Measurements from ENCODE around the gene SYNDIG1.

Gene SYNDIG1

DNA sequence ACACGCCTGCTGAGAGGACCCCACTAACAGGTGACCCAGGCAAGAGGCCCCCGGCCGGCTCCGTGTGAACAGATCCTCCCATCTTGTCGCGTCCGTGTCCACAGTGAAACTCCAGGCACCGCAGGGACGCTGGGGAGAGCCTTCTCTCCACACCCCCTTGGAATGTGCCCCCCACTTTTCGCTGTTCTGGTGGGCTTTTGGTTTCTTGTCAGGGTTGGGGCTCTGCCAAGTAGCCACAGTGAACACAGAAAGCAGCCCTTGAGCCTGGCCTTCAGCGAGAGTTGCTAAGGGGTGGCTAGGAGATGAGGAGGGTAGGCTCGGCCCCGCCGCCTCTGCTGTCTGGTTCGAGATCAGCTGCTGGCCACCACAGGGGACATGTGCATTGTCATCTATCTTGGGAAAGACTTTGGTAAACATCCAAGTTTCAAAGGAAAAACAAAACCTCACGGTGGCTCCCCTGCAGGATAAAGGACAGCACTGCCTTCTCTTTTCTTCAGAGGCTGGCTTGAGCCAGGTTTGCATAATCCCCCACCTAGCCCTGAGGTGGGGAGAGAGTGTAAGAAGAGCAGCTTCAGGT lies 22.7 kb downstream of the SYNDIG1 start:
- H2AK5ac ChIP-seq (ENCODE audit: low read length, severe bottlenecking): no peak overlapping the region
- no peak overlapping the region for H3K27ac ChIP-seq (ENCODE audit: low read length, poor library complexity, severe bottlenecking)
- H3K79me1 ChIP-seq (replicated peaks; ENCODE audit: low read length, poor library complexity, severe bottlenecking): no peaks in the 10 kb centered on the region
- no peak overlapping the region for H3K4ac ChIP-seq (ENCODE audit: low read depth in 1 of 2, low read length in 2 of 2)
- H3K36me3 ChIP-seq (ENCODE audit: control insufficient read depth in 1 of 2, insufficient read depth in 2 of 2, low read depth in 1 of 2, low read length in 2 of 2): peaks cover 0 to 4% of the 10 kb centered on the region in 2 experiments
- H2BK15ac ChIP-seq (ENCODE audit: low read depth, poor library complexity, severe bottlenecking): no peak overlapping the region
- H3K4me1 ChIP-seq (ENCODE audit: control insufficient read depth, insufficient read depth, low read depth, low read length): peaks cover 2% of the 10 kb centered on the region
- H3K18ac ChIP-seq (ENCODE audit: low read depth in 1 of 2, low read length in 2 of 2): no peak overlapping the region
- H3K23ac ChIP-seq (ENCODE audit: low read length in 2 of 2): no peak overlapping the region
- no peak overlapping the region for H2BK120ac ChIP-seq (ENCODE audit: low read depth, low read length)
- H2AFZ ChIP-seq (ENCODE audit: low read depth, low read length): no peak overlapping the region
- 61% methylated on average over 10 of the region's 16 CpGs for WGBS
- no peak overlapping the region for H2BK5ac ChIP-seq (ENCODE audit: low read depth, low read length, poor library complexity, severe bottlenecking)
- no peak overlapping the region for H3K9ac ChIP-seq (ENCODE audit: low read length)
- H3K4me3 ChIP-seq (ENCODE audit: insufficient read depth in 1 of 2, low read depth in 1 of 2, low read length in 2 of 2): no peak overlapping the region
- H3K14ac ChIP-seq (ENCODE audit: low read length in 2 of 2): no peak overlapping the region
- H3K9me3 ChIP-seq (ENCODE audit: control insufficient read depth, low read length): no peaks in the 10 kb centered on the region
- H4K8ac ChIP-seq (ENCODE audit: low read length): no peak overlapping the region
- DNase-seq: no peak
- no peak overlapping the region for H4K91ac ChIP-seq (ENCODE audit: low read length)
- H2BK12ac ChIP-seq (ENCODE audit: low read length in 2 of 2): no peak overlapping the region
- peaks cover 0 to 14% of the 10 kb centered on the region in 2 experiments for H3K27me3 ChIP-seq (ENCODE audit: control insufficient read depth in 1 of 2, insufficient read depth in 1 of 2, low read length in 2 of 2)
- H3K4me2 ChIP-seq (ENCODE audit: low read length, poor library complexity, severe bottlenecking): no peak overlapping the region

DNA sequence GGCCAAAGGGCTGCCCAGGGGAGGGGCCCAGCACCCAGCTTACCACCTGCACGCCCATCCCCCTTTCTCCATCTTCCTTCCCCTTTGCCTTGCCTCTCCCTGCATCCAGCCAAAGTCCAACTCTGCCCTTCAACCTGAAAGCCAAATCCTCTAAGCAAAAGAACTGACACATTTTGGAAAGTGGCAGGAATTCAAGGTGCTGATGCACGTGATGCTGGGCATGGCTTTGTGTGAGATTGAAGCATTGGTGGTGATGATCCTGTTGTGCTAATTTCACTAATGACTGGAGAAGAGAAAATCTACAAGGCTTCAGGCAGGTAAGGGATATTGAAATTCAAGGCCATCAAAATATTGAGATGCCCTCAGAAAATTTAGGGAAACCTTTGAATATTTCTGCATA lies 23.3 kb downstream of the SYNDIG1 start:
- Histone ChIP-seq H4K8ac (ENCODE audit: low read length) (no peak overlapping the region), H3K18ac (ENCODE audit: low read depth in 1 of 2, low read length in 2 of 2) (no peak overlapping the region), H3K36me3 (ENCODE audit: control insufficient read depth in 1 of 2, insufficient read depth in 2 of 2, low read depth in 1 of 2, low read length in 2 of 2) (peaks cover 0 to 4% of the 10 kb centered on the region in 2 experiments), H3K4me1 (ENCODE audit: control insufficient read depth, insufficient read depth, low read depth, low read length) (peaks cover 2% of the 10 kb centered on the region), H2BK5ac (ENCODE audit: low read depth, low read length, poor library complexity, severe bottlenecking) (no peak overlapping the region), H3K27me3 (ENCODE audit: control insufficient read depth in 1 of 2, insufficient read depth in 1 of 2, low read length in 2 of 2) (peaks cover 0 to 10% of the 10 kb centered on the region in 2 experiments), H3K79me1 (replicated peaks; ENCODE audit: low read length, poor library complexity, severe bottlenecking) (no peaks in the 10 kb centered on the region), H2BK15ac (ENCODE audit: low read depth, poor library complexity, severe bottlenecking) (no peak overlapping the region), H3K9me3 (ENCODE audit: control insufficient read depth, low read length) (no peaks in the 10 kb centered on the region), H3K23ac (ENCODE audit: low read length in 2 of 2) (no peak overlapping the region), H3K27ac (ENCODE audit: low read length, poor library complexity, severe bottlenecking) (no peak overlapping the region), H2AFZ (ENCODE audit: low read depth, low read length) (no peak overlapping the region), H3K9ac (ENCODE audit: low read length) (no peak overlapping the region), H3K4me3 (ENCODE audit: insufficient read depth in 1 of 2, low read depth in 1 of 2, low read length in 2 of 2) (no peak overlapping the region), H2AK5ac (ENCODE audit: low read length, severe bottlenecking) (no peak overlapping the region), H3K14ac (ENCODE audit: low read length in 2 of 2) (no peak overlapping the region), H2BK120ac (ENCODE audit: low read depth, low read length) (no peak overlapping the region), H4K91ac (ENCODE audit: low read length) (no peak overlapping the region), H3K4ac (ENCODE audit: low read depth in 1 of 2, low read length in 2 of 2) (no peak overlapping the region), H3K4me2 (ENCODE audit: low read length, poor library complexity, severe bottlenecking) (no peak overlapping the region), H2BK12ac (ENCODE audit: low read length in 2 of 2) (no peak overlapping the region)
- WGBS: 70% methylated on average over 2 of the region's 2 CpGs
- DNase-seq: no peak

DNA sequence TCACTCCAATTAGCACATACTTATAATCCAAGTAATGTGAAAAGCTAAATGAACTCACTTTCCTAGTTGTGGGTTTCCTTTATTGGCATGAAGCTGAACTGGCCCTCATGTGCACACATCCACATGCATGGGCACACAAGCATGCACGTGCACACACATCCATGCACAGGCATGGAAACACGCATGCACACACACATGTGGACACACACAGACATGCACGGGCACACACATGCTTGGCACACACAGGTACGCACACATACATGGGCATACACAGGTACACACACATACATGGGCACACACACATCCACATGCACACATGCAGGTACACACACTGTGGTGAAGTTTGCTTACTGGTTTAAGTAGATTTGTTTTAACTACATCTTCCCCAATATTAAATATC lies 23.8 kb downstream of the SYNDIG1 start:
- Histone ChIP-seq H3K9ac (ENCODE audit: low read length) (no peak overlapping the region), H3K14ac (ENCODE audit: low read length in 2 of 2) (no peak overlapping the region), H3K36me3 (ENCODE audit: control insufficient read depth in 1 of 2, insufficient read depth in 2 of 2, low read depth in 1 of 2, low read length in 2 of 2) (peaks cover 0 to 4% of the 10 kb centered on the region in 2 experiments), H3K18ac (ENCODE audit: low read depth in 1 of 2, low read length in 2 of 2) (no peak overlapping the region), H3K79me1 (replicated peaks; ENCODE audit: low read length, poor library complexity, severe bottlenecking) (no peaks in the 10 kb centered on the region), H3K23ac (ENCODE audit: low read length in 2 of 2) (no peak overlapping the region), H4K91ac (ENCODE audit: low read length) (no peak overlapping the region), H3K27ac (ENCODE audit: low read length, poor library complexity, severe bottlenecking) (no peak overlapping the region), H2BK15ac (ENCODE audit: low read depth, poor library complexity, severe bottlenecking) (no peak overlapping the region), H2AFZ (ENCODE audit: low read depth, low read length) (no peak overlapping the region), H3K4me3 (ENCODE audit: insufficient read depth in 1 of 2, low read depth in 1 of 2, low read length in 2 of 2) (no peak overlapping the region), H4K8ac (ENCODE audit: low read length) (no peak overlapping the region), H3K27me3 (ENCODE audit: control insufficient read depth in 1 of 2, insufficient read depth in 1 of 2, low read length in 2 of 2) (peaks cover 0 to 10% of the 10 kb centered on the region in 2 experiments), H2AK5ac (ENCODE audit: low read length, severe bottlenecking) (no peak overlapping the region), H2BK120ac (ENCODE audit: low read depth, low read length) (no peak overlapping the region), H3K4me1 (ENCODE audit: control insufficient read depth, insufficient read depth, low read depth, low read length) (peaks cover 2% of the 10 kb centered on the region), H2BK5ac (ENCODE audit: low read depth, low read length, poor library complexity, severe bottlenecking) (no peak overlapping the region), H3K4me2 (ENCODE audit: low read length, poor library complexity, severe bottlenecking) (no peak overlapping the region), H3K4ac (ENCODE audit: low read depth in 1 of 2, low read length in 2 of 2) (no peak overlapping the region), H2BK12ac (ENCODE audit: low read length in 2 of 2) (no peak overlapping the region), H3K9me3 (ENCODE audit: control insufficient read depth, low read length) (no peaks in the 10 kb centered on the region)
- WGBS: 65% methylated on average over 3 of the region's 4 CpGs
- no peak for DNase-seq

DNA sequence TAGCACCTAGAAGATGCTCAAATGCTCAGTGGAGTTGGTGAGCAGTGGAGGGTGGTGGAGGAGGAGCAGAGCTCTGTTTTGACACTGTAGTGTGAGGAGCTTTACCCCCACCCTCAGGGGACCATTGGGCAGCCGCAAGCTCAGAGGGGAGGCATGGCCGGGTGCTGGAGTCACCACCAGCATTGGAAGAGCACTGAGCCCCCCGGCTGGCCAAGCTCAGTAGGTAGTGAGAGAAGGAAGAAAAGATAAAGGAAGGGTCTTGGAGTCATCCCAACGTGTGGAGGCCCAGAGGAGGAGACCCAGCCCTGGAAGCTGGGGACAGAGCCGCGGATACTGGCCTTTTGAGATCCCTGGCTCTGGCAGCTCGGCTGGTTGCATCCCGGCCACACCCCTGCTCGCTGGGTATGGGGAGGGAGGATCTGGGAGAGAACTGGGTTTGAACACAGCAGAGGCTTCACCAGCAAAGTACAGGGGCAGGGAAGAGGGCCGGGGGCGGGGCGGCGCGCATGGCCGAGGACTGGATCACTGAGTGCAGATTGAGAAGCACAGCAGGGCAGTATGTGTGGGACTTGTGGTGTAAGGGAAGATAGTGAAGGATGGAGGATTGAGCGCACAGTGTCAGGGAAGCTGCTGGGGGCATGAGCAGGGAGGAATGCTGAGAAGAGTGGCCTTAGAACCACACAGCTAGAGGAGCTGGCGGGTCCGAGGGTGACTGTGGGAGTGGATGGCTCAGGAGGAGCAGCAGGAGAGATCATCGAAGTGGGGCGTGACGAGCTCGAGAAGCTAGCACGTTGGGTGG lies 24.4 kb downstream of the SYNDIG1 start:
- Histone ChIP-seq H3K4me2 (ENCODE audit: low read length, poor library complexity, severe bottlenecking) (no peak overlapping the region), H4K8ac (ENCODE audit: low read length) (no peak overlapping the region), H3K27me3 (ENCODE audit: control insufficient read depth in 1 of 2, insufficient read depth in 1 of 2, low read length in 2 of 2) (peaks cover 0 to 10% of the 10 kb centered on the region in 2 experiments), H4K91ac (ENCODE audit: low read length) (no peak overlapping the region), H2BK15ac (ENCODE audit: low read depth, poor library complexity, severe bottlenecking) (no peak overlapping the region), H3K14ac (ENCODE audit: low read length in 2 of 2) (no peak overlapping the region), H3K4me3 (ENCODE audit: insufficient read depth in 1 of 2, low read depth in 1 of 2, low read length in 2 of 2) (no peak overlapping the region), H2BK12ac (ENCODE audit: low read length in 2 of 2) (no peak overlapping the region), H2BK5ac (ENCODE audit: low read depth, low read length, poor library complexity, severe bottlenecking) (no peak overlapping the region), H3K9me3 (ENCODE audit: control insufficient read depth, low read length) (no peaks in the 10 kb centered on the region), H2BK120ac (ENCODE audit: low read depth, low read length) (no peak overlapping the region), H3K4me1 (ENCODE audit: control insufficient read depth, insufficient read depth, low read depth, low read length) (peaks cover 2% of the 10 kb centered on the region), H3K23ac (ENCODE audit: low read length in 2 of 2) (no peak overlapping the region), H2AFZ (ENCODE audit: low read depth, low read length) (no peak overlapping the region), H3K9ac (ENCODE audit: low read length) (no peak overlapping the region), H2AK5ac (ENCODE audit: low read length, severe bottlenecking) (no peak overlapping the region), H3K79me1 (replicated peaks; ENCODE audit: low read length, poor library complexity, severe bottlenecking) (no peaks in the 10 kb centered on the region), H3K4ac (ENCODE audit: low read depth in 1 of 2, low read length in 2 of 2) (no peak overlapping the region), H3K18ac (ENCODE audit: low read depth in 1 of 2, low read length in 2 of 2) (no peak overlapping the region), H3K36me3 (ENCODE audit: control insufficient read depth in 1 of 2, insufficient read depth in 2 of 2, low read depth in 1 of 2, low read length in 2 of 2) (peaks cover 0 to 4% of the 10 kb centered on the region in 2 experiments), H3K27ac (ENCODE audit: low read length, poor library complexity, severe bottlenecking) (no peak overlapping the region)
- 74% methylated on average over 23 of the region's 23 CpGs for WGBS
- DNase-seq: no peak
